Measurements from ENCODE around the gene RNF213.

The RNF213 gene

DNA sequence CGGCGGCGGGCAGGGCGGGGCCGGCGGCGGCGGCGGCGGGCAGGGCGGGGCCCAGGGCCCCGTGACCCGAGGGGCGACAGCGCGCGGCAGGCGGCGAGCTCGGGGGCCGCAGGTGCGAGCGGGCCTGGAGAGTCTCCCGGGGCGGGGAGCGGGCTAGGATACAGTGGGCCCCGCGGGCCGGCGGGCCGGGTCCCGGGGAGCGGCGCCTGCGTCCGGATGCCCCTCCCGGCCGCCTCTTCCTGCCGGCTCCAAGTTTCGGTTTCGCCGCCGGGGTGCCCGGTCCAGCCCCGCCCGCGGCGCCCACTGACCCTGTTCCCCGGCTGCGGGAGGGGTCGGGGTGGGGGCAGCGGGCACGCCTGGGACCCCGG is at the start of gene RNF213:
Gene RNF213 (plus strand): TSS at position 62 of the 368 bp plus-strand sequence. CDS start 2,830 bp downstream, outside the sequence.
- no peak for TF ChIP-seq CTCF (IDR thresholded peaks at IDR 0.05; ENCODE audit: insufficient read depth, low read depth, low read length, missing control alignments)
- DNase-seq (ENCODE audit: low read depth), result peak; percentile 70

GRCh38 chr17:80212109-80212508 is 48.5 kb upstream of the RNF213 start:
- TF ChIP-seq CTCF (IDR thresholded peaks at IDR 0.05; ENCODE audit: insufficient read depth, low read depth, low read length, missing control alignments), result no peak
- no peak for DNase-seq (ENCODE audit: low read depth)

More for the DNA sequence above, at the start of gene RNF213:
- H3K4me3 ChIP-seq (ENCODE audit: low read depth, low read length), result peak within 1 kb of the TSS; percentile 82

DNA sequence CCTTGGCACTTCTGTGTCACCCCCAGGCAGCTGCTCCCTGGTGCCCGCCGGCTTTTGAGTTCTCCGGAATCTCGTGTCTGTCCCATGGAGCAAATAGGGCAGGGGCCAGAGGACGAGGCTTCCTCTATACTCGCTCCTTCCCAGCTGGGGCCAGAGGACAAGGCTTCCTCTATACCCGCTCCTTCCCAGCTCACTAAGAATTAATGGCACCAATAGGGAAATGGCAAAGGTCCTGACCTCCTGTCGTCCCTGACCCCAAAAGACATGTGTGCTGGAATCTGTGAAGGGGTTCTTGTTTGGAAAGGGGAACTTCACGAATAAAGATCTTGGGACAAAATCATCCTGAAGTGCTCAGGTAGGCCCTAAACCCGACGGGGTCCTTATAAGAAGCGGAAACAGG is 48.1 kb upstream of the RNF213 start:
- no peak for TF ChIP-seq CTCF (IDR thresholded peaks at IDR 0.05; ENCODE audit: insufficient read depth, low read depth, low read length, missing control alignments)
- no peak for DNase-seq (ENCODE audit: low read depth)
- H3K4me3 ChIP-seq (ENCODE audit: low read depth, low read length), result no peak overlapping the region

More at GRCh38 chr17:80212109-80212508, 48.5 kb upstream of the RNF213 start:
- H3K4me3 ChIP-seq (ENCODE audit: low read depth, low read length), result no peak overlapping the region

DNA sequence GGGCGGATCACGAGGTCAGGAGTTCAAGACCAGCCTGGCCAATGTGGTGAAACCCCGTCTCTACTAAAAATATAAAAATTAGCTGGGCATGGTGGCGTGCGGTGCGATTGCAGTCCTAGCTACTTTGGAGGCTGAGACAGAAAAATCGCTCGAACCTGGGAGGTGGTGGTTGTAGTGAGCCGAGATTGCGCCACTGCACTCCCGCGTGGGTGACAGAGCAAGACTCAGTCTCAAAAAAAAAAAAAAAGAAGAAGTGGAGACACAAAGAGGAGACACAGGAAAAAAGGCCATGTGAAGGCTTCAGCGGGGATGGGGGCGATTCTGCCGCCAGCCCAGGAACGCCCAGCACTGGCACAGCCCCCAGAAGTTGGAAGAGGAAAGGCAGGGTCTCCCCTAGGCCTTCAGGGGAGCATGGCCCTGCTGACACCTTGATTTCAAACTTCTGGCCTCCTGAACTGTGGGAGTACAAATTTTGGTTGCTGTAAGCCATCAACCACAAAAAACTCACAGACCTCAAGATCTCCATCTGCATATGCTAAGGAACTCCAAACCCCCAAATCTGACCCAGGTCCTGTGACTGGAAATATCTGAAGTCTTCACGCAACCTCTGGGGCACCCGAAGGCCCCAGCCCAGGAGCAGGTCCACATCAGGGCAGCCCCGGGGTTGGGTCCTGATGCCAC is 47.5 kb upstream of the RNF213 start:
- no peak for DNase-seq (ENCODE audit: low read depth)

DNA sequence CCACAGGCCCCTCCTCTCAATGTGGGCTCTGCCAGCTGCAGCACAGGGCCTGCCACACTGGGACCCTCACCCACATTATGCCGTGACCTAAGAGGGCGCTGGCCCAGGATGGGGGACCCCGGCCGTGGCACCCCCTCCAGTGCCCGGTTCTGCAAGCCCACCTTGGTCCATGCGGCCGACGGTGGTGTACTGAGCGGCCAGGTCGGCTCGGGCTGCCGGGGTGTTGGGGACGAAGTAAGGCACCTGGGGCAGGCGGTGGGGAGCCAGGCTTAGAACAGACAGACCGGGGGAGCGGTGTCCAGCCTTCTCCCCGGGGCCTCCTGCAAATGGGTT is 47.0 kb upstream of the RNF213 start:
- DNase-seq (ENCODE audit: low read depth), result no peak
- no peak for TF ChIP-seq CTCF (IDR thresholded peaks at IDR 0.05; ENCODE audit: insufficient read depth, low read depth, low read length, missing control alignments)
- no peak overlapping the region for H3K4me3 ChIP-seq (ENCODE audit: low read depth, low read length)

More for the DNA sequence above, 47.5 kb upstream of the RNF213 start:
- TF ChIP-seq CTCF (IDR thresholded peaks at IDR 0.05; ENCODE audit: insufficient read depth, low read depth, low read length, missing control alignments), result no peak
- H3K4me3 ChIP-seq (ENCODE audit: low read depth, low read length), result no peak overlapping the region

GRCh38 chr17:80214012-80214877 is 46.4 kb upstream of the RNF213 start:
- H3K4me3 ChIP-seq (ENCODE audit: low read depth, low read length), result no peak overlapping the region
- TF ChIP-seq CTCF (IDR thresholded peaks at IDR 0.05; ENCODE audit: insufficient read depth, low read depth, low read length, missing control alignments), result no peak
- no peak for DNase-seq (ENCODE audit: low read depth)

Data from GM12865 (cell line).